ENCODE results near the gene PYGB.
"Not testable (repeated sequence)": the region's sequence is repeated elsewhere in the genome, so short reads cannot be mapped to it uniquely, and the experiment has no call there.

Gene PYGB

DNA sequence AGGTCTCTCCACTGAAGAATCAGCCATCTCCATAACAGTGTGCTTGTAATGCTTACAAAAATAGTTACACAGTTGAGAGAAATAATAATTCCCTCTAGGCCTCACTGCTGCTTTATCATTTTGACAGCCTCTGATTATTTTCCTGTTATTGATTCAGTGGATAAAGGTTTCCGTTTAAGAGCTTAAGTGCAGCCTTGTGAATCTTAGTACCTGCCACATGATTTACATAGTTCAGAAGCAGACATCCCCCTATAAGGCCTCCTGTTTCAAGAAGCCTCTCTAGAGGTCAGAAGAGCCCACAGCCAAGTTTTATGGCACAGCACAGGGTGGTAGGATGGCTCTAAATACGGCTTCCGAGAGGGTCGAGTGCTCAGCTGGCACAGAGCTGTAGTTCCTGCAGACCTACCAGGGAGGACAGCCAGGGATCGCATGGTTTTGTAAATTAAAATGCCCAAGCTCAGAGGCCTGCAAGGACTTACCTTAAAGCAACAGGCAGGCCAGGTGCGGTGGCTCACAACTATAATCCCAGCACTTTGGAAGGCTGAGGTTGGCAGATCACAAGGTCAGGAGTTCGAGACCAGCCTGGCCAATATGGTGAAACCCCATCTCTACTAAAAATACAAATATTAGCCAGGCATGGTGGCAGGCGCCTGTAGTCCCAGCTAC lies 17.6 kb upstream of the PYGB start:
- peak; percentile 1 for DNase-seq (ENCODE audit: low spot score)

DNA sequence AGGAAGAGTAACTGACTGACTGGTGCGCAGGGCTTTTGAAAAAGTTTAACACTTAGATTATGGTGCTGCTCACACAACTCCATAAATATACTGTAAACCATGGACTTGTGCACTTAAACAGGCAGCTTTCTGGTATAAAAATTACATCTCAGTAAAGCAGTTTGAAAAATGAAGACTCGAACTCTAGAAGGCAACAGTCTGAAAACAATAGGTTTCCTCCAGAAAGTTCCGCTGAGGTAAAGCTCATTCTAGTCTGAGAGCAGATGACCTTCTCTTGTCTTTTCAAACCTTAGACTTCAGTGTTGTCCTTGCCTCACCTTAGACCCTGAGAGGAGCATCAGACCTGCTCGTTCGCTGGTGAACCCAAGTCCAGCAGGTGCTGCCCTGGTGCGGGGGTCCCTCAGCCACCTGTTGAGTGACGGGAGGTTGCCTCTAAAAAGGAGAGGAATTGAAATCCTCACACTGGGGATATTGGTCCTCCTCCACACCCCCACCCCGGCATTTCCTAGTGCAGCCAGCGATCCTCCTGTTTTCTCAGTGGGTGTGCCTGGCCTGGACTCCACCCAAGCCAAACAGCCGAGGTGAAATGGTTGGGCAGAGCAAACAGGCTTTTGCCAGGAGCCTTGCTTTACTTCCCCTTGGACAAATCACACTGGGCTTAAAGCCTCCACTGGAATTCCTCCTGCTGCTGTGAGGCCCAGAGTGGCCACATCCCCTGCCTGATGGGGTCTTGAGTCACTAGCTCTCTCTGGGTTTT lies 14.7 kb upstream of the PYGB start:
- no peak for DNase-seq (ENCODE audit: low spot score)

DNA sequence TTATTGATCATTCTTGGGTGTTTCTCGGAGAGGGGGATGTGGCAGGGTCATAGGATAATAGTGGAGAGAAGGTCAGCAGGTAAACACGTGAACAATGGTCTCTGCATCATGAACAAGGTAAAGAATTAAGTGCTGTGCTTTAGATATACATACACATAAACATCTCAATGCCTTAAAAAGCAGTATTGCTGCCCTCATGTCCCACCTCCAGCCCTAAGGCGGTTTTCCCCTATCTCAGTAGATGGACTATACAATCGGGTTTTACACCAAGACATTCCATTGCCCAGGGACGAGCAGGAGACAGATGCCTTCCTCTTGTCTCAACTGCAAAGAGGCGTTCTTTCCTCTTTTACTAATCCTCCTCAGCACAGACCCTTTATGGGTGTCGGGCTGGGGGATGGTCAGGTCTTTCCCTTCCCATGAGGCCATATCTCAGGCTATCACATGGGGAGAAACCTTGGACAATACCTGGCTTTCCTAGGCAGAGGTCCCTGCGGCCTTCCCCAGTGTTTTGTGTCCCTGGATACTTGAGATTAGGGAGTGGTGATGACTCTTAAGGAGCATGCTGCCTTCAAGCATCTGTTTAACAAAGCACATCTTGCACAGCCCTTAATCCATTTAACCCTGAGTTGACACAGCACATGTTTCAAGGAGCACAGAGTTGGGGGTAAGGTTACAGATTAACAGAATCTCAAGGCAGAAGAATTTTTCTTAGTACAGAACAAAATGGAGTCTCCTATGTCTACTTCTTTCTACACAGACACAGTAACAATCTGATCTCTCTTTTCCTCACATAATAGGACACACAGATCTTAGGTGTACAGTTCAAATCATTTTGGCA lies 13.7 kb upstream of the PYGB start:
- not testable (repeated sequence) for DNase-seq (ENCODE audit: low spot score)

DNA sequence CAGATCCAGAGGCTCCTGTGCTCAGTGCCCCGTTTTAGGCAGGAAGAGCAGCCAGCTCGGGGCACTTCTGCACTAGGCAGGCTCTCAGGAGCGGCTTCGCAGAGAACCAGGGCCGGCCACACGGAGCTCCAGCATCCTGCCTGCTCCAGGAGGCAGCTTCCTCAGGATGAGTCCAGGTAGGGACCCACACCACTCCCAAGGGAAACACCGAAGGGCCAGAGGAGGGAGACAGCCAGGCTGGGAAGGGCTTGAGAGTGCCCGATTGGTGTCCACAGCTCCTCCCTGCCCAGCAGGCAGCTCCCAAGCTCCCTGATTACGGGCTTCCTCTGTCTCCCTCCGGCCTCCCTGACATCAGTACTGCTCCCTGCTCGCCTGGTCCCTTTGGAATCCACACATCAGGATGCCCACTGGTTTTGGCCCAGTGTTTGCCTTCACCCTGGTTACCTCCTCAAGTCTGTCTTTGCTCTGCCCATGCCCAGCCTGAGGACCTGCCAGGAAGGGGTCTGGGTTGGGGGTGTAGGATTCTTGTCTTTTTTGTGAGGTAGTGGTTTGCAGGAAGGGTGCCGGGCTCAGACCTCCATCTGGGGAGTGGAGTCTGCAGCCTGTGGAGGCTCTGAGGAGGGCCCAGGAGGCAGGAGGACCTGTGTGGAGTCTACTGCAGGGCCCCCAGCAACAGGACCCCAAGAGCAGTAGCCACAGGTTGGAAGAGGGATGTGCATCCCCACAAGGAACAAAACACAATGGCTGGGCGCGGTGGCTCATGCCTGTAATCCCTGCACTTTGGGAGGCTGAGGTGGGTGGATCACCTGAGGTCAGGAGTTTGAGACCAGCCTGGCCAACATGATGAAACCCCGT lies 11.2 kb upstream of the PYGB start:
- DNase-seq (ENCODE audit: low spot score) = no peak

DNA sequence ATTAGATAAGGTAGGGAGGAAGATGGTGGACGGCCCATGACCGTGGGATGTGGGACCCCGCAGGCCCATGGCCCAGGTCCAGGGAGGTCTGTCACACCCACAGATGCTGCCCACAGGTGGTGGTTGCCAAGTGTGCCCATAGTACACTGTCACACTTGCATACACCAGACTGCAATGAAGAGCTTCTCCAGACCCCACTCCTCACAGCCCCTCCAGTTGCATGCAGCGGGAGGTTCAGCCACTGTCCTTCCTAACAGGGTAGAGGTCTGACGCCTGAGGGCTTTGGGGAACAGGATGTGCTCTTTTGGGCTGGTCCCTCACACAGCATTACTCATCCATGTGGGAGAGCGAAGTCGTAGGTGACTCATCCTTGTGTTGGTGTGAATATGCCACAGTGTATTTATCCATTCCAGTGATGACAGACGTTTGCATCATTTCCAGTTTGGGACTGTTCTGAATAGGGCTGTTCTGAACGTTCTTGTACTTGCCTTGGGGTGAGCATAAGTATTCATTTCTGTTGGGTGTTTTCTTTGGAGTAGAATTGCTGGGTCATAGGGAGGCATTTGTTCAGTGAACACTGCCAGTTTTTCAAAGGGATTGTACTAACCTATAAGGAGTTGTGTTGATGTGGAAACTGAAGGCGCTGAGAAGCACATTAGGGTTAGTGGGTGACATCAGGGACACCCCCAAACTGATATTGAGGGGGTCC lies 10.1 kb upstream of the PYGB start:
- DNase-seq (ENCODE audit: low spot score) = peak; percentile 81

DNA sequence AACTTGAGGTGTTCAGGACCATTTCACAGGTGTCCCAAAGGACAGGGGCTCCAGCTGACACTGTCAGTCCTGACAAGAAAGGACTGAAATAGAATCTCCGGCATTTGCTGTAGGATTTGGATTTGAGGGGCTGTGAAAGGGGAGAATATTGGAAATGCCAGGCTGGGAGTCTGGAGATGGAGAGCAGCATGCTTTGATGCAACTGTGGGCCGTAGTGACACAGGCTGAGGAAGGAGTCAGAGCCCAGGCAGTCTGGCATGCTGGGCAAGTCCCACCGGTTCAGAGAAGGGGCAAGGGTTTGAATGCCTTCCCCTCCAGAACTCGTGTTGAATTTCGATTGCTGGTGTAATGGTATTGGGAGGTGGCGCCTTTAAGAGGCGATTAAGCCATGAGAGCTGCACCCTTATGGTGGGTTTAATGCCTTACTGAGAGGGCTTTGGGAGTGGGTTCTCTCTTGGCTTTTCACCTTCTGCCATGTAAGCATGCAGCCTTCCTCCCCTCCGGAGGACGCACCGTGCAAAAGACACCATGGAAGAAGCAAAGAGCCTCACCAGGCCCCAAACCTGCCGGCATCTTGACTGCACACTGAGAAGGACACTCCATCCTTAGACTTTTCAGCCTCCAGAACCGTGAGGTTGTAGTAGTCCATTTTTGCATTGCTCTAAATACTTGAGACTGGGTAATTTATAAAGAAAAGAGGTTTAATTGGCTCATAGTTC lies 9.4 kb upstream of the PYGB start:
- no peak for DNase-seq (ENCODE audit: low spot score)

DNA sequence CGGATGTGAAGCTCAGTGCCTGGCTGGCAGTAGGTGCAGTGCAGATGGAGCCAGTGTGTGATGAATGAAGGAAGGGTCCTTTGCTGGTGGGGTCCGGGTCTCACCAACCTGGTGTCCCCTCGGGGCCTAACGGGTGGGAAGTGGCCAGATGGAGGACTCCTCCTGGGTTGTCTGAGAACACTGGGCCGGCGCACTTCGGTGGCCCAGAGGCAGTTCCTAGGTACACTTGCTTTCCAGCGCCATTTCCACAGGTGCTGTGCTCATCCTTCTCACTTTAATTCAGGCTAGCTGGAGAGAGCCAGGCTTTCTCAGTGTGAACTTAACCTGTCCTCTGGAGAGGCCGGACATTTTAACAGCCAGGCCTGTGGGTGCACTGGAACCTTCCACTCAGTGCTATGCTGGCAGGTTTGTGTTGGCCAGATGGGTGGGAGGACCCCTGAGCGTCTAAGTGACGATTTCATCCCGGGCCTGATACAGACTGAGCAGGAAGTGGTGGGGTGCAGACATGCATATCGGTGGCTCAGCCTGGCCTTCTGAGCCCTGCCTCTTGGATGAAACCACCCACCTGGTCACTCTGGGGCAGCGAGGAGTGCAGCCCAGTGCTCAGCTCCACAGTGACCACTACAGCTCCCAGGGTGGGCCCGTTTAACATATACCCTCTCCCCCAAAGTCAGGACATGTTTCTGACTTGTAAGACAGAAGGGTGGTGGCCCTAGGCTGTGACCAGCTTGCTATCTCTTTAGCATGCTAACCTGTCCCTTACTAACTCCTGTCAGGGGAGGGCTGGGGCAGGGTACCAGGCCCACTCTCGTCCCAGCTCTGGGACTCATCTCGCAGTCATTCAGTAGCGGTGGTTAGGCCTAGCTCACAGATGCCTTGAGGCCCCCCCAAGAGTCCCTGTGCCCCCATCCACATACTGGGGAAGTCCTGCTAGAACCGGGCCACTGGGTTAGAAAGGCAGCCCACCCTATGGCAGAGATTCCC lies 8.2 kb upstream of the PYGB start:
- no peak for DNase-seq (ENCODE audit: low spot score)

DNA sequence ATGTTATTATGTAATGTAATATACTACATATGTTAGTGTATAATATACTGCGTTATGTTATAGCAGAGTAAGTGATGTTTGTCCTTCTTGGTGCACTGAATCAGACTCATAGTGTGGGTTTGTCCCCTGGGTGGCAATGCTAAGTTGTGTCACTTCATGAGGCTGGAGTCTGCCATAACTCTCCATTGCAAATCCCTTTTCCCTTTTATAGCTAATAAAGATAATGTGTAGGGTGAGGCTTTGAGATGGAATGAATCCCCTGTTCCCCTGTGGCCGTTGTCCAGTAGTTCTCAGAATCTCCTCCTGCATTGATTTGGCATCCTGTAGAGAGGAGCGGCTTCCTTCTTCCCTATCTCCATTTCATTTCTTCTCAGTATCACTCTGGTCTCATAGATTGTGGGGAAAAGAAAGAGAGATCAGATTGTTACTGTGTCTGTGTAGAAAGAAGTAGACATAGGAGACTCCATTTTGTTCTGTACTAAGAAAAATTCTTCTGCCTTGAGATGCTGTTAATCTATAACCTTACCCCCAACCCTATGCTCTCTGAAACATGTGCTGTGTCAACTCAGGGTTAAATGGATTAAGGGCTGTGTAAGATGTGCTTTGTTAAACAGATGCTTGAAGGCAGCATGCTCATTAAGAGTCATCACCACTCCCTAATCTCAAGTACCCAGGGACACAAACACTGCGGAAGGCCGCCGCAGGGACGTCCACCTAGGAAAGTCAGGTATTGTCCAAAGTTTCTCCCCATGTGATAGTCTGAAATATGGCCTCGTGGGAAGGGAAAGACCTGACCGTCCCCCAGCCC lies 6.8 kb upstream of the PYGB start:
- not testable (repeated sequence) for DNase-seq (ENCODE audit: low spot score)

DNA sequence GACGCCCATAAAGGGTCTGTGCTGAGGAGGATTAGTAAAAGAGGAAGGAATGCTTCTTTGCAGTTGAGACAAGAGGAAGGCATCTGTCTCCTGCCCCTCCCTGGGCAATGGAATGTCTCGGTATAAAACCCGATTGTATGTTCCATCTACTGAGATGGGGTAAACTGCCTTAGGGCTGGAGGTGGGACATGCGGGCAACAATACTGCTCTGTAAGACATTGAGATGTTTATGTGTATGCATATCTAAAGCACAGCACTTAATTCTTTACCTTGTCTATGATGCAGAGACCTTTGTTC lies 6.3 kb upstream of the PYGB start:
- not testable (repeated sequence) for DNase-seq (ENCODE audit: low spot score)

DNA sequence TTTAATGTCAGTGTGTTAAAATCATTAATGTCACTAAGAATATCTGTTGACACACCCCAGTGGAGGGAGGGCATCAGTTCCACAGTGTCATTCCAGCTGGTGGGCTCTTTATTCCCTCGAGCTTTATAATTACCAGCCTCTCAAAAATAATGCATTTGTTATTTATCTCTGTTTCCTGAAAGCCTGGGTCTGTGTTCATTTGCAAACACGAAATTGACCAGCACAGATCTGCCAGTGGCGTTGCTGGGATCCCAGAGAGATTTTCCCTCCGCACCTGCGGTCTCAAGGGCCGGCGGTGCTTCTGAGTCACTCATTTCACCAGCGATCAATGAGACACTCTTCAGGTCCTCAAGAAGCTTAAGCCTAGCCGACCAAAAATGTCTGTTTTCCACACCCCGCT lies 5.7 kb upstream of the PYGB start:
- no peak for DNase-seq (ENCODE audit: low spot score)

DNA sequence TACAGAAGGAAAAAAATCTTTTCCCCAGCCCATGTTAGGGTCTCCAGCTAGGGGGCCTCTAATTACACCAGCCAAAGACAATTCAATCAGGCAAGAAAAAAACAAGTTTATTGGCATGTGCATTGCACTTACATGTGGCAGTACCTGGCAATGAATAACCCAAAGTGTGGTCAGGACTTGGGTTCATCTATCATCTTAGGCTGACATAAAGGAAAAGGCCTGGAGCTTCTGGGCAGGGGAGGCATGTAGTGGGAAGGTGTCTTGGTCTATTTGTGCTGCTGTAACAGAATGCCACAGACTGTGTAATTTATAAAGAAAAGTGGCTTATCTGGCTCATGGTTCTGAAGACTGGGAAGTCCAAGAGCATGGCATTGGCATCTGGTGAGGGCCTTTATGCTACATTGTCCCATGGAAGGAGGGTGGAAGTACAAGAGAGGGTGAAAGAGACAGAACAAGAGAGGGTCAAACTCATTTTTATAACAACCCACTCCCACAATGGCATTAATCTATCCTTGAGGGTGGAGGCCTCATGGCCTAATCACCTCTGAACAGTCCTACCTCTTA lies 4.4 kb upstream of the PYGB start:
- no peak for DNase-seq (ENCODE audit: low spot score)

DNA sequence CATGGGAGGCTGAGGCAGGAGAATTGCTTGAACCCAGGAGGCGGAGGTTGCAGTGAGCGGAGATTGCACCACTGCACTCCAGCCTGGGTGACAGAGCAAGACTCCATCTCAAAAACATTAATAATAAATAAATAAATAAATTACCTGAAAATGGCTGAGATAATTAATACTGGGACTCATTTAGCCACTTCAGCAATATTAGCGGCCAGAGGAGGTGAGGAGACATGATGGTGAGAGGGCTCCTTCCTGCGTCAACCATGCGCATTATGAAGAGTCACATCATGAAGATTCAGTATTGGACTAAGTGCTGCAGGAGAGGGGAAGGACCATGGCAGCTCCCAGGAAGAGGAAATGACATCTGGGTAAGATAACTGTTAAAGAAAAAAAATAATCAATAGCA lies 2.9 kb upstream of the PYGB start:
- DNase-seq (ENCODE audit: low spot score) = no peak

DNA sequence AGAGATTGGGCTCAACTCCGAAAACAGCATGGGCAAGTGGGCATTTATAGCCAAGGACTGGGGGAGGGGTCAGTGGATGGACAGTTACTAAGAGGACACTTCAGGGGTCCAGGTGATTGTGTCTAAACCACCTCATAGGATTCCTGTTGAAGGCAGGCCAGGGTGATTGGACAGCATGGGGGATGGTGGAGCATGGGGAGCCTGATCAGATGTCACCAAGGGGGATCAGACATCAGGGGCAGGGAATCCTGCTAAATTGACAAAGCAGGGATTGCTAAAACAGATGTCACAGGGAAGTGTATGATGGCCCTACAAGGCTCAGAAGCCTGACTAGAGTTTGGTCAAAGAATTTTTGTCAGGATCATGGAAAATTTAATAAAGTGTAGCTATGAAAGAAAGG lies 2.4 kb upstream of the PYGB start:
- DNase-seq (ENCODE audit: low spot score) = no peak

DNA sequence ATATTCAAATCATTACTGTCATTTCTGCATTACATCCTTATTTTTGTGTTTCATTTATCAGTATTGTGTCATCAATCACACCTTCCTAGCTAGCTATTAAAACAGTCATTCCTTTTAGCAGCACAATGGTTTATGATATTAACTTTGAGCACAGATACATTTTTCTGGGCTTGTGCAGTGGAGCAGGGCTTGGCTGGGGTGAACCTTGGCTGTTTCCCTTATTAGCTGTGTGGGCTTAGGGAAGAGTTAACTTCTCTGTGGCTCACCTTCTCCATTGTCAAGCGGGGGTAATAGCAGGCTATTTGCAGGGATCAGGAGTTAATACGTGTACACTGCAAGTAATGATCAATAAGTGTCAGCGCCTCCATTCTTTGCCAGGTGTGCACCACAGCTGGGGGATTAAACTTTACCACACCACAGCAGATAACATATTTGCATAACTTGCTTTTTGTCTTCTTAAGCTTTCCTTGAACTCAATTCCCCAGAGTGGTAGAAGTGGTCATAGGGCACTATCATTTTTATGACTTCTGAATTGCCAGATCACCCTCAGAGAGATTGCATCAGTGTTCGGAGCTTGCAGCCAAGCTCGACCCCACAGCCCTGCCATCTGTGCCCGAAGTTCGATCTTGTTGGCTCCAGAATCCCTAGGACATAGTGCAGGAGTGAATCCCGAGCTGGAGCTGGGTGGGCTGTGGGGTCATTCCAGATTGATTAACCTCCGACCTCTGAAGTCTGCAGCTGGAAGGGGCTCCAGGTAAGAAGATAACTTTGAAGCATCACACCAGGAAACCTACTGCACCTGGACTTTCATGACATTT lies 1.5 kb upstream of the PYGB start:
- no peak for DNase-seq (ENCODE audit: low spot score)

DNA sequence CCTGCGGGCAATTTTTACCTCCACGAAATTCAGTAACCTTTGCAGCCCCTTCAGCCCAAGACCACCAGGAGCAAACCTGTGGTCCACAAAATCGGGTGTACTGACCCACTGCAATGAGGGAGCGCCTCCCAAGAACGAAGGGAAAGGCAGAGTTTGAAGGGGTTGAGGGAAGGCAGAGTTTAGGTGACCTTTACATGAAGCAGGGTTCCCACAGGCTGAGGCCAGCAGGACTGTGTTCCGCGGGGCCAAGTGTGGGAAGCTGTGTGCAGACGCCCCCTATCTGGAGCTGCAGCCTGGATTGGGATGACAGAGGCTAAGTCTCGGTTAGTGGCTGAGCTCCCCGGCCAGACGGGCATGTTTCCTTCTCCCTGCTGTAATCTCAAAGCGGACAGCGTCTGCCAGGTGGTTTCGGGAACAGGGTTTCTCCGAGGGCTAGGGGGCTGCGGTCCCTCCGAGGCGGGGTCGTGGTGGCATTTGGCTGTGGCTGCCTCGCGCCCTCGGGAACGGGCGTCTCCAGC lies 826 bp upstream of the PYGB start:
- peak; percentile 80 for DNase-seq (ENCODE audit: low spot score)

DNA sequence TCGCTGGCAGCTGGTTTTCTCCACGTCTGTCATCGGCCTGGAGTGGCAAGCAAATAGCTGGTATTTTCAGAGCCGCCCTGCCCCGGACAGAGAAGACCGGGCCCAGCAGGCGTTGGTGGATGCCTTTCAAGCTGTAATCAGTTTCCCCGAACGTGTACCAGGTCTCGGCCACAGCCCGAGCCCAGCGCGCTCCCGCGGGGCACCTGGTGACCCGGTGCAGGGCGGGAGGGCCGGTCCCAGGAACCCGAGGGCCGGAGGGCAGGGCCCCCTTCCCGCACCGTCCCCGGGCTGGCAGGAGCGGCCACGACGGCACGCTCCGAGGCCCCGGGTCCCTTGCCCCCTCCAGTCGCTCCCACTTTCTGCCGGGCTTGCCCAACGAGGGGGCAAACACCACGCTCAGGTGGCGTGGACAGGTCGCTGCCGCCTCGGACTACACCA lies 348 bp upstream of the PYGB start:
- DNase-seq (ENCODE audit: low spot score) = no peak

DNA sequence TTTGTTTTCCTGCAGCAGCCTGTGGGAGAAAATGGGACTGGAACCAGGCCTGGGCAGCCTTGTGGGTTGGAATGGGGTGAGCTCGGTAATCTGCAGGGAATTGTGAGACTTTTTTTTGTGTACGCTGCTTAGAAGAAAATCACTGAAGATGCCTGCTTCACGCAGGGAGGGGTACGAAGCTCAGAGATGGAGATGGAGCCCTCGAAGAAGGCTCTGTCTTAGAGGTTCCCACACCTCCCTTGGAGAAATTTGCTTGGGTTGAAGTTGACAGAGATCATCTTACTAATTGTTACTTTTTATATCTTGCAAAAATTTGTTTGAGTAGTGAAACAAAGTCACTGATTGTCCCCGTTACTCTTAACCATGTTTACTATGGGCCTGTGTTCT lies 894 bp downstream of the PYGB start:
- DNase-seq (ENCODE audit: low spot score) = peak; percentile 71

All from Ammon's horn (tissue), 1 donor.